Testis (tissue), 3 donors: ENCODE measurements around the gene RPL39. TPM values are rescaled to one million over a fixed set of nuclear protein-coding genes. Genes with fewer than 3 reads are reported as not detected.

Experiments
- DNase-seq: peaks from one replicate; pipeline ENCODE4 v3.0.0-alpha.2; 2019
- H3K27ac ChIP-seq, 2 donors: fragments of 200-600 bp; sonication (generic); one replicate each; pipeline ENCODE4 v1.5.1; 2019
- H3K27me3 ChIP-seq: fragments of 200-600 bp; sonication (generic); one replicate; pipeline ENCODE4 v1.5.1; 2019
- H3K36me3 ChIP-seq: fragments of 200-600 bp; sonication (generic); one replicate; pipeline ENCODE4 v1.5.1; 2017; ENCODE audit warnings: low read depth; ENCODE audit errors: missing control alignments
- H3K4me1 ChIP-seq: fragments of 200-600 bp; sonication (generic); one replicate; pipeline ENCODE4 v1.5.1; 2019
- H3K4me3 ChIP-seq, 2 donors: fragments of 200-600 bp; sonication (generic); one replicate each; pipeline ENCODE4 v1.5.1; 2017 to 2019
- H3K9me3 ChIP-seq: fragments of 200-600 bp; sonication (generic); one replicate; pipeline ENCODE4 v1.5.1; 2017
- POLR2A ChIP-seq: fragments of 450-650 bp; IDR thresholded peaks from one replicate; pipeline ENCODE4 v1.6.1; 2017; ENCODE audit warnings: antibody characterized with exemption, mild to moderate bottlenecking, moderate library complexity
- WGBS, 2 donors: methylation state at CpG; one replicate each; pipeline ENCODE4 v1.1.5; 2018; 5-methylcytosine and 5-hydroxymethylcytosine counted together
- intact Hi-C: fragments of 100-400 bp; cut with DNase I; formaldehyde crosslinking; loops from one replicate; pipeline ENCODE4 v1.15.1; 2023; ENCODE audit warnings: low total_unique reads
- polyA plus RNA-seq: library from polyadenylated mRNA; stranded (reverse); fragments of 350-450 nt; fragmentation: Illumina TruSeq; extraction: RNeasy Lipid Tissue Mini Kit (QIAGEN cat#74804); gene quantifications from one replicate; pipeline ENCODE4 v1.2.3, GENCODE V29; 2014; ENCODE audit warnings: low read depth, low replicate concordance; ENCODE audit not compliant: insufficient read depth
- total RNA-seq, 2 donors: library from RNA; depleted of rRNA; stranded (reverse); fragments of >200 nt; gene quantifications; one replicate each; pipeline ENCODE4 v1.2.3, GENCODE V29; 2016
- TF ChIP-seq, protein P1 (sequence below), 3 experiments: fragments of 450-650 bp in 2 of 3; fragments of 200-600 bp in 1 of 3; sonication (generic) in 1 of 3; IDR thresholded peaks; one replicate each; pipeline ENCODE4 v1.5.1; 2016 to 2019; ENCODE audit warnings: antibody characterized with exemption in 3 of 3, mild to moderate bottlenecking in 2 of 3, moderate library complexity in 1 of 3

Gene RPL39
- total and polyA plus RNA-seq, 3 donors from 2014 or later, result 442 to 1,133 (median 1,045) TPM

DNA sequence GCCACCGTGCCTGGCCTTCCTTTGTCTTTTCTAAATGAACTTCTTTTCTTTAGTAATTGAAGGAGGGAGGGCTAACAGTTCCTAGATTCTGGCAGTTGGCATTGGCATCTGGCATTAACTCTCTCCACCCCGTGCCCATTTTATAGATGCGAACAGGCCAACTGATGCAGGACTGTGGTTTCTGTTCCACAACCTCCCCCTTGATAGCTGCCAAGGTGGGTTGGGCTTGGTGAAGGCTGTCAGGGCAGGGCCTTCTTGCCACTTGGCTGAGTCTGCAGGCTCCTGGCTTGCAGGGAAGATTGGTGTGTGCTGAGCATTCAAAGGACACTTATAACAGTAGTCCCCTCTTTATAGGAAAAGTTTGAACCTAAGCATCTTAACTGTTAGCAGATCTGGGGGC is 28.7 kb downstream of the RPL39 start:
- H3K9me3 ChIP-seq, result no peaks in the 10 kb centered on the region
- intact Hi-C loops, result no loop called here
- no peak for TF ChIP-seq POLR2A
- TF ChIP-seq, protein P1, sequence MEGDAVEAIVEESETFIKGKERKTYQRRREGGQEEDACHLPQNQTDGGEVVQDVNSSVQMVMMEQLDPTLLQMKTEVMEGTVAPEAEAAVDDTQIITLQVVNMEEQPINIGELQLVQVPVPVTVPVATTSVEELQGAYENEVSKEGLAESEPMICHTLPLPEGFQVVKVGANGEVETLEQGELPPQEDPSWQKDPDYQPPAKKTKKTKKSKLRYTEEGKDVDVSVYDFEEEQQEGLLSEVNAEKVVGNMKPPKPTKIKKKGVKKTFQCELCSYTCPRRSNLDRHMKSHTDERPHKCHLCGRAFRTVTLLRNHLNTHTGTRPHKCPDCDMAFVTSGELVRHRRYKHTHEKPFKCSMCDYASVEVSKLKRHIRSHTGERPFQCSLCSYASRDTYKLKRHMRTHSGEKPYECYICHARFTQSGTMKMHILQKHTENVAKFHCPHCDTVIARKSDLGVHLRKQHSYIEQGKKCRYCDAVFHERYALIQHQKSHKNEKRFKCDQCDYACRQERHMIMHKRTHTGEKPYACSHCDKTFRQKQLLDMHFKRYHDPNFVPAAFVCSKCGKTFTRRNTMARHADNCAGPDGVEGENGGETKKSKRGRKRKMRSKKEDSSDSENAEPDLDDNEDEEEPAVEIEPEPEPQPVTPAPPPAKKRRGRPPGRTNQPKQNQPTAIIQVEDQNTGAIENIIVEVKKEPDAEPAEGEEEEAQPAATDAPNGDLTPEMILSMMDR (IDR thresholded peaks at IDR 0.05), result no peak
- H3K4me1 ChIP-seq, result no peaks in the 10 kb centered on the region
- DNase-seq, result no peak
- no peaks in the 10 kb centered on the region for H3K36me3 ChIP-seq
- WGBS, 2 donors, result 81 to 87% methylated on average over 3 of the region's 3 CpGs
- H3K27me3 ChIP-seq, result no peaks in the 10 kb centered on the region
- H3K4me3 ChIP-seq, result no peak overlapping the region
- H3K27ac ChIP-seq, result no peak overlapping the region

DNA sequence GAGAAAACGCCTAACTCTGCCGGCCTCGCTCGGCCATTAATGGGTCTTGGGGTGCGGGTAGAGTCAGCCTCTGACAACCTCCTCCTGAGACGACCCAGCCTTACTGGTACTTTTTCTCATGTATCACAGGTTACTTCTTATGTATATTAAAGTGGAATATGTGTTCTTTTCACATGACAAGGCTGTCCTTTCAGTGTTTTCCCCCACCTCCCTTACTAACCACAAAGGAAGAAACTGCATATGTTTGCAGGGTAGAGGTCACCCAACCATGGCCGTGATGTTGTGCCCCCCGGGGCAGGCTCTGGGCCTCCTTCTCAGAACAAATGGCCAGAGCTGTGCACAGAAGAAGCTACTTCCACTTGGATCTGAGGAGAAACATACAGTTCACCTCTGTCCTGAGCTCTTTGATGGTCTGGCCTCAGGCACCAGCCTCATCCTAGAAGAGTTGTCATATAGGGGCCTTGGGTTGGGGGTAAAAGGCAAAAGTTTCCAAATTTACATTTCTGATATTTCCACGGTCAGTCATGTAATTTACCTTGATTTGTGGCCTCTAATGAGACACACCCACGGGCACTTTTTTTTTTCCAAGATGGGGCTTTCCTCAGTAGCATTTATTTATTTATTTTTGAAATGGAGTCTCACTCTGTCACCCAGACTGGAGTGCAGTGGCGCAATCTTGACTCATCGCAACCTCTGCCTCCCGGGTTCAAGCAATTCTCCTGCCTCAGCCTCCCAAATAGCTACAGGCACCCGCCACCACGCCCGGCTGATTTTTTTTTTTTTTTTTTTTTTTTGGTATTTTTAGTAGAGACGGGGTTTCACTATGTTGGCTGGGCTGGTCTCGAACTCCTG is 31.2 kb downstream of the RPL39 start:
- TF ChIP-seq, protein P1 (IDR thresholded peaks at IDR 0.05), result no peak
- TF ChIP-seq POLR2A, result no peak
- peak overlapping the region in 1 of 2 donors; percentile 61 for H3K4me3 ChIP-seq
- intact Hi-C loops, result no loop called here
- no peaks in the 10 kb centered on the region for H3K9me3 ChIP-seq
- no peaks in the 10 kb centered on the region for H3K4me1 ChIP-seq
- 65 to 75% methylated on average over 13 to 18 of the region's 18 CpGs for WGBS, 2 donors
- H3K27ac ChIP-seq, result no peak overlapping the region
- H3K36me3 ChIP-seq, result no peaks in the 10 kb centered on the region
- H3K27me3 ChIP-seq, result no peaks in the 10 kb centered on the region
- no peak for DNase-seq

DNA sequence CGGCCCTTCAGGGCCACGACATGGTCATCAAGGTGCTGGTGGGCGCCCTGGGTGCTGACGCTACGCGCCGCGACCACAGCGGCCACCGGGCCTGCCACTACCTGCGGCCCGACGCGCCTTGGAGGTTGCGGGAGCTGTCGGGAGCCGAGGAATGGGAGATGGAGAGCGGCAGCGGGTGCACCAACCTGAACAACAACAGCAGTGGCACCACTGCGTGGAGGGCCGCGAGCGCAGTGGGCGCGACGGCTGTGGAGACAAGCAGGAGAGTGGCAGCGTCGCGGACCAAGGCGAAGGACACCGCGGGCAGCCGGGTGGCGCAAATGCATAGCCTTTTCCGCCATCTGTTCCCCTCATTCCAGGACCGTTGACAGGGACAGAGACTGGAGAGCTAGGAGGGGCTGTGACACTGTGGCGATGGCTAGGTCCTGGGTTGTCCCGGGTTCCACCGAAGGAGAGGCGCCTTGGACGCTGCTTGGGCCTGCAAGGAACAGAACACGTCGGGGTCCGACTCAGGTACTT is 32.1 kb downstream of the RPL39 start:
- DNase-seq, result no peak
- no peak for TF ChIP-seq POLR2A
- TF ChIP-seq, protein P1 (IDR thresholded peaks at IDR 0.05), result no peak
- intact Hi-C loops, result no loop called here
- no peak overlapping the region for H3K27ac ChIP-seq
- H3K9me3 ChIP-seq, result no peaks in the 10 kb centered on the region
- peak overlapping the region; percentile 37 to 61 for H3K4me3 ChIP-seq
- 38% methylated on average over 39 of the region's 44 CpGs; no CpG with 5 or more reads in 1 of the 2 donors for WGBS, 2 donors
- H3K36me3 ChIP-seq, result no peaks in the 10 kb centered on the region
- no peaks in the 10 kb centered on the region for H3K4me1 ChIP-seq
- no peaks in the 10 kb centered on the region for H3K27me3 ChIP-seq

DNA sequence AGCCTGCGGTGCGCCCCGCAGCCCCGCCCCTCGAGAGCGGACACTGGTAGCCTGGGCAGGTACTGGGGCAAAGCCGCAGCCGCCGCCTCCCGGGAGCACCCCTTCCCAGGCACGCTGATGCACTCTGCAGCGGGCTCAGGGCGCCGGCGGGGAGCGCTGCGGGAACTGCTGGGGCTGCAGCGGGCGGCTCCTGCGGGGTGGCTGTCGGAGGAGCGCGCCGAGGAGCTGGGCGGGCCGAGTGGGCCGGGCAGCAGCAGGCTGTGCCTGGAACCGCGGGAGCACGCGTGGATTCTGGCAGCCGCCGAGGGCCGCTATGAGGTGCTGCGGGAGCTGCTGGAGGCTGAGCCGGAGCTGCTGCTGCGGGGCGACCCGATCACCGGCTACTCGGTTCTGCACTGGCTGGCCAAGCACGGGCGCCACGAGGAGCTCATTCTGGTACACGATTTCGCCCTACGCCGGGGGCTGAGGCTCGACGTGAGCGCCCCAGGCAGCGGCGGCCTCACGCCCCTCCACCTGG is 32.6 kb downstream of the RPL39 start:
- TF ChIP-seq, protein P1 (IDR thresholded peaks at IDR 0.05), result no peak
- TF ChIP-seq POLR2A, result no peak
- Histone ChIP-seq H3K9me3 (no peaks in the 10 kb centered on the region), H3K4me3 (peak overlapping the region; percentile 37 to 61), H3K4me1 (no peaks in the 10 kb centered on the region), H3K27me3 (no peaks in the 10 kb centered on the region), H3K36me3 (no peaks in the 10 kb centered on the region), H3K27ac (peak overlapping the region in 1 of 2 donors; percentile 39)
- no peak for DNase-seq
- 2% methylated on average over 10 of the region's 54 CpGs; no CpG with 5 or more reads in 1 of the 2 donors for WGBS, 2 donors
- intact Hi-C loops, result no loop called here
